D721Med (cell line): Measurements from ENCODE around the gene ACVR1.

Experiments used
- DNase-seq: peaks from one replicate; pipeline ENCODE4 v3.0.0; 2011; ENCODE audit warnings: low spot score; ENCODE audit not compliant: insufficient read length
- FAIRE-seq: peaks from 2 replicates; lab custom pipeline; 2011; peaks lifted over from hg19 to GRCh38; lab: Jason Lieb, UNC
- TF ChIP-seq, protein P1 (sequence below): IDR thresholded peaks from 2 replicates; pipeline ENCODE4 v1.5.1; 2012; ENCODE audit warnings: mild to moderate bottlenecking, control low read depth; ENCODE audit not compliant: insufficient read depth; ENCODE audit errors: missing control alignments

ACVR1 gene

DNA sequence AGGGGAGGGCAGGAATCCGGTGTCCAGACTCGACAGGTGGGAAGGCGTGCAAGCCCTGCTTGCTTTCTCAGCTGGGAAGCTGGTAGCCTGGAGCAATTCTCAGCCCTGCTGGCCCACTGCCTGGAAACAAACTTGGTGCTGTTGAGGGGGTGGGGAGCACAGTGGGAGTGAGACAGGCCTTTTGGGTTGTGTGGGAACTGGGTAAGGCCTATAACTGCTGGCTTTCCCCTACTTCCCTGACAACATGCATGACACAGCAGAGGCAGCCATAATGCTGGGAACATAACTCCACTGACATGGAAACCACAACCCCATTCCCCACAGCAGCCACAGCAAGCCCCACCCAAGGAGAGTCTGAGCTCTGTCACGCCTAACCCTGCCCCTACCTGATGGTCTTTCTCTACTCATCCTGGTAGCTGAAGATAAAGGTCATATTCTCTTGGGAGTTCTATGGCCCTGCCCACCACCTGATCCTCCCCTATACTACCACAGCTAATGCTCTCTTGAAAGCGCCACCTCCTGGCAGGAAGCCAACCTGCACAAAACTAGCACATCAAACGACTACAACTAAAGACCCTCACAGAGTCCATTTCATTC lies 124.6 kb downstream of the ACVR1 start:
- TF ChIP-seq, protein P1, sequence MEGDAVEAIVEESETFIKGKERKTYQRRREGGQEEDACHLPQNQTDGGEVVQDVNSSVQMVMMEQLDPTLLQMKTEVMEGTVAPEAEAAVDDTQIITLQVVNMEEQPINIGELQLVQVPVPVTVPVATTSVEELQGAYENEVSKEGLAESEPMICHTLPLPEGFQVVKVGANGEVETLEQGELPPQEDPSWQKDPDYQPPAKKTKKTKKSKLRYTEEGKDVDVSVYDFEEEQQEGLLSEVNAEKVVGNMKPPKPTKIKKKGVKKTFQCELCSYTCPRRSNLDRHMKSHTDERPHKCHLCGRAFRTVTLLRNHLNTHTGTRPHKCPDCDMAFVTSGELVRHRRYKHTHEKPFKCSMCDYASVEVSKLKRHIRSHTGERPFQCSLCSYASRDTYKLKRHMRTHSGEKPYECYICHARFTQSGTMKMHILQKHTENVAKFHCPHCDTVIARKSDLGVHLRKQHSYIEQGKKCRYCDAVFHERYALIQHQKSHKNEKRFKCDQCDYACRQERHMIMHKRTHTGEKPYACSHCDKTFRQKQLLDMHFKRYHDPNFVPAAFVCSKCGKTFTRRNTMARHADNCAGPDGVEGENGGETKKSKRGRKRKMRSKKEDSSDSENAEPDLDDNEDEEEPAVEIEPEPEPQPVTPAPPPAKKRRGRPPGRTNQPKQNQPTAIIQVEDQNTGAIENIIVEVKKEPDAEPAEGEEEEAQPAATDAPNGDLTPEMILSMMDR = no peak
- no peak for DNase-seq

DNA sequence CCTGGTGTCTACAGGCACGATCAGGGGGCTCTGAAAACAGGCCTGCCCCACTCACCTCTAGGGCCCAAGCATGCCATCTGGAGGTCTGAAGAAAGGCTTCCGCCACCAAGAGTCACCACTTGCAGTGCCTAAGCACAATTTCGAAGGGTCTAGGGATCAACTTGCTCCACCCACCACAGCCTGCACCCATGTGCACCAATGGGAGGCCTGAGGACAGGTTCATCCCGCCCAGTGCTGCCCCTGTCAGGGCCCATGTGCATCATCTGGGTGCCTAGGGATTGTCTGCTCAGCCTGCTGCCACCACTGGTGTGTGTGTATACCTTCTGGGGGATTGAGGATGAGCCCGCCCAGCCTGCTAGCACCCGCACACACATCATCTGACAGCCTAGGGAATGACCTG lies 126.4 kb downstream of the ACVR1 start:
- no peak for FAIRE-seq
- no peak for DNase-seq
- TF ChIP-seq, protein P1 = no peak

More for the DNA sequence above, 124.6 kb downstream of the ACVR1 start:
- no peak for FAIRE-seq

DNA sequence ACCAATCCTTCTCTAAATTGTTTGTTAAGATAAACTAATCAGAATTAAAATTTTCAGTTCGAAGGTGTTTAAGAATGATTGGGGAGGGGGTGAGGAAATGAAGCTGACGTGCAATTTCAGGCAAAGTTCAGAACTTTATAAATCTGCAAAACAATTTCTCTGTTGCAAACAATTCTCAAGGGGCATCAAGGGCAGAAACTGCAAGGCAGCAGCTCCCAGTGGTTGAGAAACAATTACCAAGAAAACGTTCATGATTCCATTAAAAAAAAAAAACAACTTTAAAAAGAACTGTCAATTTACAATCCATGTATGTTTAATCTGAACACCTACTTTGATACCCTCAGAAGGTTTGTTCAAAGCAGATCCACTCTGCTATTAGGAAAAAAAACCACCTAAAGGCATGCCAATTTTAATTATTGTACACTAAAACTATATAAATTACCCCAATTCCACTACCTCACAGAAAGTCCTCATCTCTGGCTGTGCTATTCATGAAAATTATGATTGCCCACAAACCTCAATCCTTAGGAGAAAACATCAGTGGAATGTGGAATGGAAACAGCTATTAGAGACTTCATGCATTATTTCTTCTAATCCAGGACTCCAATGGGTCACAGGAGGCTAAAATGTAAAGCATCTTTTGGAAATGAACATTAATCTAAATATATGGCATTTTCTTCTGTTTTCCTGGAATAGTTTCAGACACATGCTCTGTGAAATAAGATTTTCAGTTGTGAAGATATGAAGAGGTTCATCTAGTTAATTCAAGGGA lies 127.6 kb downstream of the ACVR1 start:
- no peak for FAIRE-seq
- TF ChIP-seq, protein P1 = no peak
- no peak for DNase-seq

DNA sequence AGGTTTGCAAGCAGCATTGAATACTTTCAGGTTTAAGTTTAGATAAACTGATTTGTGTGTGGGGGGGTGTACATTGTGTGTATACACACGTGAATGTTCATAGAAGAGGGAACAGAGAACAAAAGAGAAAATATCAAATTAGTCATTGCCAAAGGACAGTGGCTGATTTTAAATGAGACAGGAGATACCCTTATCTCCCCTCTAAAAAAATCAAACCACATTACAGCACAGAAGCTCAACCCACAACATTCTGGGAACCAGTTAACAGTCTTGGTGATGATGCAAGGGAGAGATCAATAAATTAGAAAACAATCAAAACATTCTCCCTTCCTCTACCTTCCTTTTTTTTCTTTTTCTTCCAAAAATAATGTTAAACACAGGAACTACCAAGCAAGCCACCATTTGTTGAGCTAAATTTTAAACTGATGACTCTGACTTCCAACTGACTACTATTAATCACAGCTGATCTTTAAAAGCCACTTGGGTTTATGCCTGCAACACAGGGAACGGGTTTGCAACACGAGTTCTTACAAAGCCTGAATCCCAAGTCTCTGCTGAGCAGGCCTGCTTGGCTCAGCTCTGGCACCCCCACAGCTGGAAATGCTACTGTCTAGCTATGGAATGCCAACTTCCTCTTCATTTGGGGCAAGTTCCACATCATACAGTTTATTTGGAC lies 128.3 kb downstream of the ACVR1 start:
- TF ChIP-seq, protein P1 = no peak
- DNase-seq (no peak), FAIRE-seq (no peak)

DNA sequence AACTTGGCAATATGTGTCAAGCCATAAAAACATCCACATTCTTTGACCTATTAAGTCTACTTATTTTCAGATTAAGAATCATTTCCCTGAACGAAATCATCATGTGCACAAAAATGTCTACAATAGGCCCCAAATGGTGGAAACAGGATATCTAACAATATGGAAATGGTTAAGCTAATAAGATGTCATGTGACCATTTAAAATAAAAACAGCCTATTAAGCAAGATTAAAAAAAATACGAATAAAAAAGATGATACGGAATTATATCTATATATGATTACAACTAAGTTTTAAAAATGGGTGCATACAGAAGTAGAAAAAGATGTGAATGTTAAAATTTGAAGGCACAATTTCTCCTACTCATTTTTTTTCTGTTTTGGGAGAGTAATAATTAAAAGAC lies 128.8 kb downstream of the ACVR1 start:
- FAIRE-seq (no peak), DNase-seq (no peak)
- TF ChIP-seq, protein P1 = no peak

DNA sequence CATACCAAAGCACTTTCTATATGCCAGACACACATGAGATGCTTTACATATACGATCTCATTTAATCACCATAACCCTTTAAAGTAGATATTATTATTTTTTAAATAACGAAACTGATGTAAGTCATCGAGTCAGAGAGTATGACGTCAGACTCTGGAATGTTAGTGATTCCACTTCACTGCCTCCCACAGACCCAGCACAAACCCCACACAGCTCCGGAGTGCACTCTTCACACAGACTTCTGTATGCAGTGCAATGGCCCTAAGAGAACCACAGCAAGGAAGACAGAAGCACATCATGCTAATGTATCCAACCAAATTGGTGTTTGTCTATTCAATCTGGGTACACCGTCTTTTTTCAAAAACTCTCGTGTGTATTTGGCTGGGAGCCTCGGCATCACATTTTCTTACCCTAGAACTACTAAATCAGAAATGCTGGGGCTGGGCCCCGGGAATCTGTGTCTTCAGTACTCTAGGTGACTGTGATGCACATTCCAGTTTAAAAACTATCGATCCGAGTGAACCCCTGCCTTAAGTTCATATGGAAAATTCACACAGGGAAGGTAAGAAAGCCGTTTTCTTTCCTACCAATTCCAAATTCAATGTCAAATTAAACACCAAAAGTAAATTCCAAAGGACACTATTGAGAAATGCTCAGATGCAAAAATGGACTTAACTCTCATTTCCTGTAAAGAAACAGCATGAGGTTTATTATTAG lies 129.7 kb downstream of the ACVR1 start:
- FAIRE-seq = no peak
- DNase-seq = no peak
- TF ChIP-seq, protein P1 = no peak
